Stomach (tissue), 19 donors: ENCODE measurements around the gene GJA9. TPM values are rescaled to one million over a fixed set of nuclear protein-coding genes. Genes with fewer than 3 reads are reported as not detected.

Source experiments
- DNase-seq, 2 donors: peaks; one replicate each; pipeline versions ENCODE4 v3.0.0 to v3.0.0-alpha.2; 2013 to 2019
- H3K27ac ChIP-seq, 5 donors: fragments of 200-600 bp in 4 of 5; sonication (generic) in 4 of 5; one replicate each; pipeline ENCODE4 v1.5.1; 2013 to 2019; ENCODE audit warnings: mild to moderate bottlenecking in 1 of 5, moderate library complexity in 1 of 5
- H3K27me3 ChIP-seq, 3 donors: fragments of 200-600 bp; sonication (generic); one replicate each; pipeline ENCODE4 v1.5.1; 2017 to 2019; ENCODE audit warnings: mixed run types in 1 of 3
- H3K36me3 ChIP-seq, 4 donors: fragments of 200-600 bp; sonication (generic); 1 replicate in 3 of 4; 2 replicates in 1 of 4; pipeline ENCODE4 v1.5.1; 2016 to 2019
- H3K4me1 ChIP-seq, 4 donors: fragments of 200-600 bp; sonication (generic); one replicate each; pipeline ENCODE4 v1.5.1; 2016 to 2019
- H3K4me3 ChIP-seq, 4 donors: fragments of 200-600 bp; sonication (generic) in 3 of 4; one replicate each; pipeline ENCODE4 v1.5.1; 2016 to 2019; ENCODE audit warnings: mild to moderate bottlenecking in 1 of 4
- H3K9me3 ChIP-seq, 4 donors: fragments of 200-600 bp; sonication (generic); one replicate each; pipeline ENCODE4 v1.5.1; 2016 to 2019
- CTCF ChIP-seq, 7 experiments: fragments of 450-650 bp in 4 of 7; fragments of 200-600 bp in 3 of 7; sonication (generic) in 3 of 7; IDR thresholded peaks; one replicate each; pipeline ENCODE4 v1.5.1; 2016 to 2019; ENCODE audit warnings: antibody characterized with exemption in 7 of 7, control low read depth in 2 of 7, mild to moderate bottlenecking in 1 of 7
- EP300 ChIP-seq: sonication (generic); formaldehyde crosslinking; IDR thresholded peaks from one replicate; pipeline ENCODE4 v1.6.1; 2017; ENCODE audit warnings: antibody characterized with exemption
- POLR2A ChIP-seq, 4 donors: fragments of 450-650 bp; IDR thresholded peaks; one replicate each; pipeline ENCODE4 v1.6.1; 2016; ENCODE audit warnings: antibody characterized with exemption in 4 of 4, control low read depth in 2 of 4, mild to moderate bottlenecking in 1 of 4, moderate library complexity in 1 of 4
- POLR2AphosphoS5 ChIP-seq, 3 donors: sonication (generic); formaldehyde crosslinking; IDR thresholded peaks; one replicate each; pipeline ENCODE4 v1.6.1; 2016; ENCODE audit warnings: antibody characterized with exemption in 3 of 3
- WGBS, 5 donors: extraction: QIAGEN DNeasy Blood & Tissue Kit in 3 of 5; methylation state at CpG; one replicate each; pipeline versions ENCODE4 v1.1.5 to v1.1.7; 2013 to 2018; 5-methylcytosine and 5-hydroxymethylcytosine counted together
- intact Hi-C: fragments of 100-400 bp; cut with DNase I; formaldehyde crosslinking; loops from one replicate; pipeline ENCODE4 v1.15.1; 2023; ENCODE audit warnings: low total_unique reads
- long read RNA-seq, 10 donors: transcript quantifications; one replicate each; lab custom pipeline, GENCODE V29; 2026
- polyA plus RNA-seq, 3 donors: library from polyadenylated mRNA; stranded (reverse); fragments of 200-250 nt; gene quantifications; one replicate each; pipeline ENCODE4 v1.2.3, GENCODE V29; 2013
- total RNA-seq, 5 donors: library from RNA; depleted of rRNA; stranded (reverse); fragments of >200 nt; gene quantifications; one replicate each; pipeline versions ENCODE4 v1.1.0 to v1.2.3, GENCODE V29; 2014 to 2016
- donor health status: healthy with polysubstance abuse.
- donor health status: Bipolar disorder and iron deficiency.
- donor health status: healthy.

Gene GJA9
- total RNA-seq (under 1 TPM in 1 of 5 donors, not detected in 4; 0.73 TPM), polyA plus RNA-seq (under 1 TPM in 1 of 3 donors, not detected in 2; 0.25 TPM)
- long read RNA-seq, donor 1: 0 reads
- long read RNA-seq, donor 2: 0 reads
- long read RNA-seq, donor 3: 0 reads
- long read RNA-seq, donor 4: 0 reads
- long read RNA-seq, donor 5: 0 reads
- long read RNA-seq, donor 6: 0 reads
- long read RNA-seq, donor 7: 0 reads
- long read RNA-seq, donor 8, partial matches to known transcripts: 0 of 1 reads
- long read RNA-seq, donor 8, other reads (novel, unspliced or antisense): 0 of 1 reads
- long read RNA-seq, donor 9, partial matches to known transcripts: 0 of 1 reads
- long read RNA-seq, donor 9, other reads (novel, unspliced or antisense): 0 of 1 reads
- long read RNA-seq, donor 10: 0 reads

GRCh38 chr1:38881487-38881886 is at the start of gene GJA9:
Gene GJA9 (minus strand): TSS chr1:38881587. CDS start chr1:38876098, 5,489 bp downstream.
- no peak for DNase-seq
- Histone ChIP-seq H3K4me3 (no peak within 1 kb of the TSS), H3K9me3 (no peaks in the 10 kb centered on the region), H3K4me1 (no peaks in the 10 kb centered on the region), H3K27me3 (no peaks in the 10 kb centered on the region), H3K36me3 (no peaks in the 10 kb centered on the region), H3K27ac (no peak within 1 kb of the TSS)
- intact Hi-C loops: no loop called here
- no peak for TF ChIP-seq CTCF (IDR thresholded peaks at IDR 0.05)
- no peak for TF ChIP-seq POLR2A (IDR thresholded peaks at IDR 0.05)
- TF ChIP-seq POLR2AphosphoS5 (IDR thresholded peaks at IDR 0.05): no peak
- no peak for TF ChIP-seq EP300

GRCh38 chr1:38929476-38929875 is 48.1 kb upstream of the GJA9 start:
- Histone ChIP-seq H3K4me1 (no peaks in the 10 kb centered on the region), H3K9me3 (no peaks in the 10 kb centered on the region), H3K36me3 (no peaks in the 10 kb centered on the region), H3K27ac (no peak overlapping the region), H3K4me3 (no peak overlapping the region), H3K27me3 (no peaks in the 10 kb centered on the region)
- WGBS, 5 donors: 31 to 57% (median 47%) methylated on average over 4 to 6 of the region's 6 CpGs
- intact Hi-C loops: no loop called here
- no peak for TF ChIP-seq EP300
- TF ChIP-seq CTCF (IDR thresholded peaks at IDR 0.05): no peak
- TF ChIP-seq POLR2A (IDR thresholded peaks at IDR 0.05): no peak
- no peak for TF ChIP-seq POLR2AphosphoS5 (IDR thresholded peaks at IDR 0.05)
- DNase-seq: peak in 1 of 2 donors; percentile 52

GRCh38 chr1:38929054-38929453 is 47.7 kb upstream of the GJA9 start:
- DNase-seq: peak in 1 of 2 donors; percentile 25
- 76 to 93% (median 86%) methylated on average over 8 of the region's 8 CpGs for WGBS, 5 donors
- H3K4me3 ChIP-seq: no peak overlapping the region
- TF ChIP-seq POLR2A (IDR thresholded peaks at IDR 0.05): no peak
- TF ChIP-seq POLR2AphosphoS5 (IDR thresholded peaks at IDR 0.05): no peak
- TF ChIP-seq EP300: no peak
- TF ChIP-seq CTCF (IDR thresholded peaks at IDR 0.05): no peak
- no peaks in the 10 kb centered on the region for H3K9me3 ChIP-seq
- intact Hi-C loops: no loop called here
- no peak overlapping the region for H3K27ac ChIP-seq
- no peaks in the 10 kb centered on the region for H3K36me3 ChIP-seq
- no peaks in the 10 kb centered on the region for H3K27me3 ChIP-seq
- H3K4me1 ChIP-seq: no peaks in the 10 kb centered on the region

GRCh38 chr1:38926091-38926490 is 44.7 kb upstream of the GJA9 start:
- Histone ChIP-seq H3K27me3 (no peaks in the 10 kb centered on the region), H3K36me3 (no peaks in the 10 kb centered on the region), H3K4me3 (no peak overlapping the region), H3K4me1 (peaks cover 0 to 4% (median 0%) of the 10 kb centered on the region in 4 donors), H3K9me3 (no peaks in the 10 kb centered on the region), H3K27ac (no peak overlapping the region)
- DNase-seq: no peak
- WGBS, 5 donors: 78 to 97% (median 93%) methylated on average over 3 of the region's 3 CpGs
- TF ChIP-seq CTCF (IDR thresholded peaks at IDR 0.05) (no peak), POLR2A (IDR thresholded peaks at IDR 0.05) (no peak), POLR2AphosphoS5 (IDR thresholded peaks at IDR 0.05) (no peak), EP300 (no peak)
- intact Hi-C loops: no loop called here
